Esophagus squamous epithelium (tissue), 4 donors: ENCODE data around the gene SMAD7.

Source experiments
- POLR2A ChIP-seq, 4 donors: fragments of 450-650 bp; IDR thresholded peaks; one replicate each; pipeline ENCODE4 v1.6.1; 2017; ENCODE audit warnings: antibody characterized with exemption in 4 of 4, mild to moderate bottlenecking in 4 of 4, moderate library complexity in 3 of 4
- TF ChIP-seq, protein P1 (sequence below), 6 experiments: fragments of 450-650 bp in 4 of 6; fragments of 200-600 bp in 2 of 6; sonication (generic) in 2 of 6; IDR thresholded peaks; one replicate each; pipeline ENCODE4 v1.5.1; 2016 to 2019; ENCODE audit warnings: antibody characterized with exemption in 6 of 6, mild to moderate bottlenecking in 4 of 6, moderate library complexity in 4 of 6

- TF ChIP-seq POLR2A (IDR thresholded peaks at IDR 0.05), result no peak
- TF ChIP-seq, protein P1, sequence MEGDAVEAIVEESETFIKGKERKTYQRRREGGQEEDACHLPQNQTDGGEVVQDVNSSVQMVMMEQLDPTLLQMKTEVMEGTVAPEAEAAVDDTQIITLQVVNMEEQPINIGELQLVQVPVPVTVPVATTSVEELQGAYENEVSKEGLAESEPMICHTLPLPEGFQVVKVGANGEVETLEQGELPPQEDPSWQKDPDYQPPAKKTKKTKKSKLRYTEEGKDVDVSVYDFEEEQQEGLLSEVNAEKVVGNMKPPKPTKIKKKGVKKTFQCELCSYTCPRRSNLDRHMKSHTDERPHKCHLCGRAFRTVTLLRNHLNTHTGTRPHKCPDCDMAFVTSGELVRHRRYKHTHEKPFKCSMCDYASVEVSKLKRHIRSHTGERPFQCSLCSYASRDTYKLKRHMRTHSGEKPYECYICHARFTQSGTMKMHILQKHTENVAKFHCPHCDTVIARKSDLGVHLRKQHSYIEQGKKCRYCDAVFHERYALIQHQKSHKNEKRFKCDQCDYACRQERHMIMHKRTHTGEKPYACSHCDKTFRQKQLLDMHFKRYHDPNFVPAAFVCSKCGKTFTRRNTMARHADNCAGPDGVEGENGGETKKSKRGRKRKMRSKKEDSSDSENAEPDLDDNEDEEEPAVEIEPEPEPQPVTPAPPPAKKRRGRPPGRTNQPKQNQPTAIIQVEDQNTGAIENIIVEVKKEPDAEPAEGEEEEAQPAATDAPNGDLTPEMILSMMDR (IDR thresholded peaks at IDR 0.05), result no peak
These were observed 68.4 kb downstream of the SMAD7 start for GRCh38 chr18:48882379-48882778.
